ENCODE data around the gene APC2. TPM values are rescaled to one million over a fixed set of nuclear protein-coding genes. Genes with fewer than 3 reads are reported as not detected.
"Not testable (repeated sequence)": the region's sequence is repeated elsewhere in the genome, so short reads cannot be mapped to it uniquely, and the experiment has no call there.

Gene APC2
- total RNA-seq, 4 donors from 2014 or later: 0.42 to 1.8 (median 1.2) TPM

DNA sequence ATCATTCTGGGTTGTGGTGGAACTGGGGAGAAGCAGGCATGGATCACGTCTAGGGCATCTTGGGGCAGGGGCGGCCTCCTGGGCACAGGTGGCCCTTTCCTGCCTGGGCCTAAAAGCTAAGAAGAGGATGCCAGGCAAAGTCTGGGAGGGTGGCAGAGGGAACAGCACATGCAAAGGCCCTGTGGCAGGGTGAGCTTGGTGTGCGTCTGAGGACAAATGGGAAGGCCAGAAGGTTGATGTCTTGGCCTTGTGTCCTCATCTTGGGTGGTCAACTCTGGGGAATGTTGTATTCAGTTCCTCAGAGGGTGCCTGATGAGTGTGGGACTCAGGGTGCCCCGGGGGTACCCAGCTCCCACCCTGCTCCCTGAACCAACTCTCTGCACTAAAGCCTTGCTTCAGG is 68.5 kb downstream of the APC2 start:
- TF ChIP-seq POLR2A (IDR thresholded peaks at IDR 0.05; ENCODE audit: low read depth) (no peak), CTCF (IDR thresholded peaks at IDR 0.05) (no peak), POLR2AphosphoS5 (IDR thresholded peaks at IDR 0.05) (no peak), EP300 (IDR thresholded peaks at IDR 0.05) (no peak)
- peaks cover 0 to 72% (median 7%) of the 10 kb centered on the region in 4 donors for H3K27me3 ChIP-seq
- peaks cover 0 to 5% (median 0%) of the 10 kb centered on the region in 4 donors for H3K9me3 ChIP-seq
- peaks cover 6 to 10% (median 8%) of the 10 kb centered on the region in 4 donors for H3K4me1 ChIP-seq
- DNase-seq (ENCODE audit: extremely low spot score): no peak
- intact Hi-C loops (cut with DNase I): loop anchor here (10.0 kb wide), 1 partner anchor 74 kb away; no protein-coding TSS in a partner anchor
- no peak overlapping the region for H3K27ac ChIP-seq (replicated peaks in 1 of 4)
- no peak overlapping the region for H3K4me3 ChIP-seq
- 80% methylated on average over 4 of the region's 4 CpGs for WGBS
- no peaks in the 10 kb centered on the region for H3K36me3 ChIP-seq

- DNase-seq (ENCODE audit: extremely low spot score); H3K9me3 ChIP-seq; H3K36me3 ChIP-seq; H3K4me3 ChIP-seq; H3K27ac ChIP-seq (replicated peaks in 1 of 4): not testable (repeated sequence)
- peaks cover 0 to 74% (median 8%) of the 10 kb centered on the region in 4 donors for H3K27me3 ChIP-seq
- WGBS: 84% methylated on average over 8 of the region's 8 CpGs
- intact Hi-C loops (cut with DNase I): loop anchor here (10.0 kb wide), 1 partner anchor 75 kb away; no protein-coding TSS in a partner anchor
- H3K4me1 ChIP-seq: peaks cover 9 to 16% (median 13%) of the 10 kb centered on the region in 4 donors
These were observed 69.9 kb downstream of the APC2 start for GRCh38 chr19:1519802-1520201.

- no peak for TF ChIP-seq CTCF (IDR thresholded peaks at IDR 0.05)
- TF ChIP-seq POLR2AphosphoS5 (IDR thresholded peaks at IDR 0.05): no peak
- no peak for TF ChIP-seq EP300 (IDR thresholded peaks at IDR 0.05)
- no peak for TF ChIP-seq POLR2A (IDR thresholded peaks at IDR 0.05; ENCODE audit: low read depth)
- no peak for DNase-seq (ENCODE audit: extremely low spot score)
- intact Hi-C loops (cut with DNase I): no loop called here
- H3K27ac ChIP-seq (replicated peaks in 1 of 4): no peak overlapping the region
- H3K4me3 ChIP-seq: no peak overlapping the region
- no peaks in the 10 kb centered on the region for H3K36me3 ChIP-seq
- H3K9me3 ChIP-seq: peaks cover 0 to 5% (median 0%) of the 10 kb centered on the region in 4 donors
- 83% methylated on average over 10 of the region's 17 CpGs for WGBS
- peaks cover 9 to 16% (median 13%) of the 10 kb centered on the region in 4 donors for H3K4me1 ChIP-seq
- peaks cover 0 to 74% (median 13%) of the 10 kb centered on the region in 4 donors for H3K27me3 ChIP-seq
These were observed 70.4 kb downstream of the APC2 start for GRCh38 chr19:1520203-1520780.

GRCh38 chr19:1521636-1522035 is 71.7 kb downstream of the APC2 start:
- no peaks in the 10 kb centered on the region for H3K9me3 ChIP-seq
- TF ChIP-seq POLR2AphosphoS5 (IDR thresholded peaks at IDR 0.05) (no peak), EP300 (IDR thresholded peaks at IDR 0.05) (no peak), POLR2A (IDR thresholded peaks at IDR 0.05; ENCODE audit: low read depth) (no peak), CTCF (IDR thresholded peaks at IDR 0.05) (no peak)
- no peak overlapping the region for H3K4me3 ChIP-seq
- H3K27ac ChIP-seq (replicated peaks in 1 of 4): no peak overlapping the region
- no peaks in the 10 kb centered on the region for H3K36me3 ChIP-seq
- DNase-seq (ENCODE audit: extremely low spot score): no peak
- WGBS: 26% methylated on average over 7 of the region's 14 CpGs
- peaks cover 9 to 16% (median 13%) of the 10 kb centered on the region in 4 donors for H3K4me1 ChIP-seq
- H3K27me3 ChIP-seq: peaks cover 0 to 75% (median 25%) of the 10 kb centered on the region in 4 donors
- intact Hi-C loops (cut with DNase I): no loop called here

DNA sequence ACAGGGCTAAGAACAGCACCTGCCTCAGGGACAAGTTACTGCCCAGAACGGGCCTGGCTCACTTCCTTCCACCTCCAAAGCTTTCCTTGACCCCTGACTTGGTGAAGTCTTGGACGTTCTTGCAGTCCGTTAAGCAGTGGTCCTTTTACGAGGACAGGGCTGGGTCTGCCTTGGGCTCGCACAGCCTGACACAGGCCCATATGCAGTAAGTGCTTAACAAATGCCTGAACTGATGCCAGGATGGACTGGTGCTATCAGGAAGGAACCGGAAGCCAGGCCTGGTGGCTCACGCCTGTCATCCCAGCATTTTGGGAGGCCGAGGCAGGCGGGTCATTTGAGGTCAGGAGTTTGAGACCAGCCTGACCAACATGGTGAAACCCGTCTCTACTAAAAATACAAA is 72.1 kb downstream of the APC2 start:
- peaks cover 0 to 75% (median 29%) of the 10 kb centered on the region in 4 donors for H3K27me3 ChIP-seq
- intact Hi-C loops (cut with DNase I): no loop called here

More for the DNA sequence above, 72.1 kb downstream of the APC2 start:
- Histone ChIP-seq H3K36me3 (no peaks in the 10 kb centered on the region), H3K27ac (replicated peaks in 1 of 4) (no peak overlapping the region), H3K4me3 (no peak overlapping the region), H3K9me3 (no peaks in the 10 kb centered on the region), H3K4me1 (peaks cover 9 to 16% (median 13%) of the 10 kb centered on the region in 4 donors)
- TF ChIP-seq CTCF (IDR thresholded peaks at IDR 0.05): no peak
- TF ChIP-seq POLR2A (IDR thresholded peaks at IDR 0.05; ENCODE audit: low read depth): no peak
- TF ChIP-seq POLR2AphosphoS5 (IDR thresholded peaks at IDR 0.05): no peak
- no peak for TF ChIP-seq EP300 (IDR thresholded peaks at IDR 0.05)
- DNase-seq (ENCODE audit: extremely low spot score): no peak
- WGBS: 77% methylated on average over 8 of the region's 10 CpGs
